ENCODE data around the gene CPLX4. TPM values are rescaled to one million over a fixed set of nuclear protein-coding genes. Genes with fewer than 3 reads are reported as not detected.

The CPLX4 gene
- total RNA-seq, 1 experiment from 2014 or later, result not detected

DNA sequence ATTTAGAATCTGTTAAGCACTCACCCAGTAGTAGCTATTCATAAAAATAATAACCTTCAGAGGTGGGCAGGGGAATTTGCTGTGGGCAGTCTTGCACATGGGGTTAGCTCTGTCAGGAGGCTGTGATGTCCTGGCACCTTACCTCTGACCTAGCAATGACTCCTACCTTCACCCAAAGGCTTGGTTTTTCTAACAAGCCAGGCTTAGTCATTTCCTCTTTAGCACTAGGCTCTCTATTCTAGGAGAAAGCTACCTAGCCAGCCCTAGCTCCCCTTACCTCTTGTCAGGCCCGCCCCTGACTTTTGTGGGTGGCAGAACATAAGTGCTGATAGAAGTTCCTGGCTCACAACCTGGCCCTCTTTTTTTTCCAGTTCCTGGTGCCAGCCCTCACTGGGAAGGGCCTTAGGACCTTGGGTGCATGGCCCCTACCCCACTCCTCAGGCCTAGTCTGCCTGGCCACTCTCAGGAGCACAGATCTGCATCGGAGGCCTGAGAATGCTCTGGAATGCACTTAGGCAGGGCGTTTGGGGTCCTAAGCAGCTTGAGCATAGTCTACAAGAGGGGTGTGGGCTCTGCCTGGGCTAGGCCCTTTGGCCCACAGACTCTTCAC, 17.7 kb downstream of the CPLX4 start:
- intact Hi-C loops (cut with micrococcal nuclease; ENCODE audit: unreplicated experiment), result no loop called here
- no TSS peak for BruUV-seq (replicated peaks)
- POLR2A ChIA-PET, result no interaction called here
- no peak overlapping the region for H3K27ac ChIP-seq (ENCODE audit: low read length)
- no peaks in the 10 kb centered on the region for H3K36me3 ChIP-seq (ENCODE audit: control insufficient read depth, insufficient read depth, low read length)
- H3K4me1 ChIP-seq (ENCODE audit: control insufficient read depth, insufficient read depth, low read length), result no peaks in the 10 kb centered on the region
- TF ChIP-seq, protein P1, sequence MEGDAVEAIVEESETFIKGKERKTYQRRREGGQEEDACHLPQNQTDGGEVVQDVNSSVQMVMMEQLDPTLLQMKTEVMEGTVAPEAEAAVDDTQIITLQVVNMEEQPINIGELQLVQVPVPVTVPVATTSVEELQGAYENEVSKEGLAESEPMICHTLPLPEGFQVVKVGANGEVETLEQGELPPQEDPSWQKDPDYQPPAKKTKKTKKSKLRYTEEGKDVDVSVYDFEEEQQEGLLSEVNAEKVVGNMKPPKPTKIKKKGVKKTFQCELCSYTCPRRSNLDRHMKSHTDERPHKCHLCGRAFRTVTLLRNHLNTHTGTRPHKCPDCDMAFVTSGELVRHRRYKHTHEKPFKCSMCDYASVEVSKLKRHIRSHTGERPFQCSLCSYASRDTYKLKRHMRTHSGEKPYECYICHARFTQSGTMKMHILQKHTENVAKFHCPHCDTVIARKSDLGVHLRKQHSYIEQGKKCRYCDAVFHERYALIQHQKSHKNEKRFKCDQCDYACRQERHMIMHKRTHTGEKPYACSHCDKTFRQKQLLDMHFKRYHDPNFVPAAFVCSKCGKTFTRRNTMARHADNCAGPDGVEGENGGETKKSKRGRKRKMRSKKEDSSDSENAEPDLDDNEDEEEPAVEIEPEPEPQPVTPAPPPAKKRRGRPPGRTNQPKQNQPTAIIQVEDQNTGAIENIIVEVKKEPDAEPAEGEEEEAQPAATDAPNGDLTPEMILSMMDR (IDR thresholded peaks at IDR 0.05), result no peak
- TF ChIP-seq SIN3A (IDR thresholded peaks at IDR 0.05; ENCODE audit: borderline replicate concordance, insufficient read depth, low read depth, low read length), result no peak
- TF ChIP-seq TCF7L2 (IDR thresholded peaks at IDR 0.05; ENCODE audit: low read depth, low read length), result no peak
- TF ChIP-seq, protein P2, sequence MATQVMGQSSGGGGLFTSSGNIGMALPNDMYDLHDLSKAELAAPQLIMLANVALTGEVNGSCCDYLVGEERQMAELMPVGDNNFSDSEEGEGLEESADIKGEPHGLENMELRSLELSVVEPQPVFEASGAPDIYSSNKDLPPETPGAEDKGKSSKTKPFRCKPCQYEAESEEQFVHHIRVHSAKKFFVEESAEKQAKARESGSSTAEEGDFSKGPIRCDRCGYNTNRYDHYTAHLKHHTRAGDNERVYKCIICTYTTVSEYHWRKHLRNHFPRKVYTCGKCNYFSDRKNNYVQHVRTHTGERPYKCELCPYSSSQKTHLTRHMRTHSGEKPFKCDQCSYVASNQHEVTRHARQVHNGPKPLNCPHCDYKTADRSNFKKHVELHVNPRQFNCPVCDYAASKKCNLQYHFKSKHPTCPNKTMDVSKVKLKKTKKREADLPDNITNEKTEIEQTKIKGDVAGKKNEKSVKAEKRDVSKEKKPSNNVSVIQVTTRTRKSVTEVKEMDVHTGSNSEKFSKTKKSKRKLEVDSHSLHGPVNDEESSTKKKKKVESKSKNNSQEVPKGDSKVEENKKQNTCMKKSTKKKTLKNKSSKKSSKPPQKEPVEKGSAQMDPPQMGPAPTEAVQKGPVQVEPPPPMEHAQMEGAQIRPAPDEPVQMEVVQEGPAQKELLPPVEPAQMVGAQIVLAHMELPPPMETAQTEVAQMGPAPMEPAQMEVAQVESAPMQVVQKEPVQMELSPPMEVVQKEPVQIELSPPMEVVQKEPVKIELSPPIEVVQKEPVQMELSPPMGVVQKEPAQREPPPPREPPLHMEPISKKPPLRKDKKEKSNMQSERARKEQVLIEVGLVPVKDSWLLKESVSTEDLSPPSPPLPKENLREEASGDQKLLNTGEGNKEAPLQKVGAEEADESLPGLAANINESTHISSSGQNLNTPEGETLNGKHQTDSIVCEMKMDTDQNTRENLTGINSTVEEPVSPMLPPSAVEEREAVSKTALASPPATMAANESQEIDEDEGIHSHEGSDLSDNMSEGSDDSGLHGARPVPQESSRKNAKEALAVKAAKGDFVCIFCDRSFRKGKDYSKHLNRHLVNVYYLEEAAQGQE (IDR thresholded peaks at IDR 0.05; ENCODE audit: insufficient read depth in 1 of 2, low read depth in 2 of 2, low read length in 1 of 2), result no peak
- TF ChIP-seq POLR2AphosphoS5 (IDR thresholded peaks at IDR 0.05; ENCODE audit: low read depth, low read length), result no peak
- H3K27me3 ChIP-seq (ENCODE audit: control insufficient read depth, insufficient read depth, low read length), result no peaks in the 10 kb centered on the region; the same call in 1 of the 2 replicates
- DNase-seq (ENCODE audit: low read depth, low spot score) (no peak), ATAC-seq (no peak)
- in situ Hi-C loops (cut with HindIII; ENCODE audit: low pct_unique_long_range_greater_than_20kb, low sequenced_read_pairs), result no loop called here
- no peaks in the 10 kb centered on the region for H3K9me3 ChIP-seq (ENCODE audit: control insufficient read depth, insufficient read depth, low read depth, low read length)
- H3K4me3 ChIP-seq (ENCODE audit: low read depth in 2 of 2, low read length in 2 of 2), result no peak overlapping the region
- CTCF ChIA-PET, result interaction anchor here (0.5 kb wide), 1 partner anchor 7 kb away, joined by 6 read pairs; no protein-coding TSS in a partner anchor

DNA sequence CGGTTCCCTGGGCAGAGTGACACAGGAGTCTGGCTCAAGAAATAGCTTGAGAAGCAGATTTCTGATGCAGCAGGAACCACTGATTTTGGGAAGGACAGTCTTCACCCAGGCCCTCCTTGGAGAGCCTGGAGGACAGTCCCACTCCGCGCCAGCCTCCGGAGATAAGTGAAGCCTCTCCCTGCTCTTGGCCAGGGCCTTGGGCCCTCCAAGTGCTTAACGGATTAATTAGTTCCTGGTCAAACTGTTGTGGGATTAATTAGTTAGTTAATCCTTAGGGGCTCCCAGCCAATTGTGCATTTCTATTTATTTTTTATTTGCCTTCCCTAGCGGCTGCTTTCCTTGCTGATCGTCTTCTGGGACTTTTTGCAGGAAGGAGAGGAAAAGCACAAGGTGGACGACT, 19.6 kb downstream of the CPLX4 start:
- Histone ChIP-seq H3K4me1 (ENCODE audit: control insufficient read depth, insufficient read depth, low read length) (no peaks in the 10 kb centered on the region), H3K9me3 (ENCODE audit: control insufficient read depth, insufficient read depth, low read depth, low read length) (no peaks in the 10 kb centered on the region), H3K27me3 (ENCODE audit: control insufficient read depth, insufficient read depth, low read length) (no peaks in the 10 kb centered on the region), H3K4me3 (ENCODE audit: low read depth in 2 of 2, low read length in 2 of 2) (no peak overlapping the region), H3K27ac (ENCODE audit: low read length) (no peak overlapping the region), H3K36me3 (ENCODE audit: control insufficient read depth, insufficient read depth, low read length) (no peaks in the 10 kb centered on the region)
- TF ChIP-seq POLR2AphosphoS5 (IDR thresholded peaks at IDR 0.05; ENCODE audit: low read depth, low read length) (no peak), TCF7L2 (IDR thresholded peaks at IDR 0.05; ENCODE audit: low read depth, low read length) (no peak), SIN3A (IDR thresholded peaks at IDR 0.05; ENCODE audit: borderline replicate concordance, insufficient read depth, low read depth, low read length) (no peak)
- TF ChIP-seq, protein P1 (IDR thresholded peaks at IDR 0.05), result no peak
- TF ChIP-seq, protein P2 (IDR thresholded peaks at IDR 0.05; ENCODE audit: insufficient read depth in 1 of 2, low read depth in 2 of 2, low read length in 1 of 2), result no peak
- ChIA-PET POLR2A (no interaction called here), CTCF (interaction anchor here (0.6 kb wide), 1 partner anchor 9 kb away, joined by 4 read pairs; no protein-coding TSS in a partner anchor)
- ATAC-seq, result no peak
- intact Hi-C loops (cut with micrococcal nuclease; ENCODE audit: unreplicated experiment) (no loop called here), in situ Hi-C loops (cut with HindIII; ENCODE audit: low pct_unique_long_range_greater_than_20kb, low sequenced_read_pairs) (no loop called here)
- BruUV-seq (replicated peaks), result no TSS peak
- no peak for DNase-seq (ENCODE audit: low read depth, low spot score)

Data from Panc1 (cell line).